Common myeloid progenitor, CD34-positive (primary cell): ENCODE data around the gene LITAF.
"Not testable (repeated sequence)": the region's sequence is repeated elsewhere in the genome, so short reads cannot be mapped to it uniquely, and the experiment has no call there.

Source experiments
- CTCF ChIA-PET: fragments of 350-600 bp; sonication (Branson Sonifier 250); formaldehyde crosslinking; loops from one replicate; lab custom pipeline; 2021; ENCODE audit warnings: antibody characterized with exemption; lab: Charles Lee
- POLR2A ChIA-PET: fragments of 350-600 bp; sonication (Branson Sonifier 250); formaldehyde crosslinking; loops from one replicate; lab custom pipeline; 2021; ENCODE audit warnings: antibody characterized with exemption; lab: Charles Lee
- DNase-seq, 3 donors: peaks; one replicate each; pipeline versions ENCODE4 v3.0.0 to v3.0.0-alpha.2; 2013
- H3K27ac ChIP-seq, 2 experiments: 1 replicate in 1 of 2; 2 replicates in 1 of 2; pipeline ENCODE4 v1.7.0; 2013; ENCODE audit warnings: inconsistent platforms in 2 of 2, low read length in 2 of 2, mild to moderate bottlenecking in 2 of 2, low read depth in 1 of 2, moderate library complexity in 1 of 2; ENCODE audit not compliant: severe bottlenecking in 2 of 2, insufficient read depth in 1 of 2, poor library complexity in 1 of 2
- H3K27me3 ChIP-seq, 5 experiments: replicated peaks in 2 of 5; 1 replicate in 3 of 5; 2 replicates in 2 of 5; pipeline versions ENCODE4 v1.6.1 to v1.7.0; 2013; ENCODE audit warnings: low read length in 4 of 5, mild to moderate bottlenecking in 2 of 5, moderate library complexity in 2 of 5, inconsistent platforms in 1 of 5; ENCODE audit not compliant: insufficient read depth in 5 of 5, control insufficient read depth in 4 of 5
- H3K36me3 ChIP-seq, 4 experiments: 1 replicate in 2 of 4; 2 replicates in 2 of 4; pipeline versions ENCODE4 v1.6.1 to v1.7.0; 2013; ENCODE audit warnings: low read length in 3 of 4, control low read depth in 1 of 4, mild to moderate bottlenecking in 1 of 4; ENCODE audit not compliant: control insufficient read depth in 4 of 4, insufficient read depth in 4 of 4
- H3K4me1 ChIP-seq, 4 experiments: 1 replicate in 3 of 4; 2 replicates in 1 of 4; pipeline versions ENCODE4 v1.6.1 to v1.7.1; 2013; ENCODE audit warnings: low read length in 3 of 4, mild to moderate bottlenecking in 3 of 4, control low read depth in 1 of 4, inconsistent platforms in 1 of 4, moderate library complexity in 1 of 4; ENCODE audit not compliant: control insufficient read depth in 4 of 4, insufficient read depth in 4 of 4; ENCODE audit errors: control extremely low read depth in 1 of 4
- H3K4me3 ChIP-seq, 7 experiments: 1 replicate in 4 of 7; 2 replicates in 3 of 7; pipeline versions ENCODE4 v1.5.1 to v1.7.0; 2013; ENCODE audit warnings: mild to moderate bottlenecking in 7 of 7, low read length in 6 of 7, moderate library complexity in 6 of 7, inconsistent platforms in 2 of 7, low read depth in 2 of 7, control low read depth in 1 of 7; ENCODE audit not compliant: insufficient read depth in 4 of 7, control insufficient read depth in 1 of 7; ENCODE audit errors: extremely low read depth in 1 of 7
- H3K9me3 ChIP-seq, 5 experiments: 1 replicate in 4 of 5; 2 replicates in 1 of 5; pipeline versions ENCODE4 v1.6.1 to v1.7.1; 2013; ENCODE audit warnings: low read length in 4 of 5, mild to moderate bottlenecking in 2 of 5, inconsistent platforms in 1 of 5, low read depth in 1 of 5, moderate library complexity in 1 of 5; ENCODE audit not compliant: control insufficient read depth in 4 of 5, insufficient read depth in 2 of 5; ENCODE audit errors: control extremely low read depth in 1 of 5
- WGBS: methylation state at CpG from one replicate; pipeline ENCODE4 v1.1.5; 2013; ENCODE audit not compliant: insufficient coverage; 5-methylcytosine and 5-hydroxymethylcytosine counted together

LITAF gene

GRCh38 chr16:11583889-11584565 lies 2.7 kb downstream of the LITAF start:
- 0% methylated on average over 2 of the region's 7 CpGs for WGBS
- ChIA-PET POLR2A (interaction anchor here (0.6 kb wide), 1 partner anchor 116 kb away, joined by 3 read pairs; no protein-coding TSS in a partner anchor), CTCF (interaction anchor here (1.2 to 3.7 kb wide), 8 partner anchors 14 to 188 kb away, joined by 3 to 15 read pairs (median 4); a partner anchor contains a TSS)
- DNase-seq: peak in 2 of 3 donors; percentile 63 to 65
- Histone ChIP-seq H3K27me3 (no peaks in the 10 kb centered on the region), H3K4me3 (peak overlapping the region in 6 of 7 experiments; percentile 22 to 86 (median 60)), H3K4me1 (peaks cover 37 to 61% (median 48%) of the 10 kb centered on the region in 4 experiments), H3K27ac (peak overlapping the region in 1 of 2 experiments; percentile 23), H3K9me3 (no peaks in the 10 kb centered on the region), H3K36me3 (peaks cover 0 to 7% (median 0%) of the 10 kb centered on the region in 4 experiments)

- POLR2A ChIA-PET: interaction anchor here (0.6 kb wide), 2 partner anchors 62 to 117 kb away, joined by 3 read pairs; no protein-coding TSS in a partner anchor
- Histone ChIP-seq H3K27me3 (no peaks in the 10 kb centered on the region), H3K36me3 (peaks cover 0 to 7% (median 0%) of the 10 kb centered on the region in 4 experiments), H3K27ac (no peak overlapping the region), H3K9me3 (no peaks in the 10 kb centered on the region), H3K4me1 (peaks cover 35 to 56% (median 48%) of the 10 kb centered on the region in 4 experiments), H3K4me3 (no peak overlapping the region)
- CTCF ChIA-PET: interaction anchor here (1.0 to 3.7 kb wide), 7 partner anchors 15 to 57 kb away, joined by 3 to 15 read pairs (median 4); no protein-coding TSS in a partner anchor
- no peak for DNase-seq
- WGBS: 100% methylated on average over 4 of the region's 7 CpGs
These were observed 3.6 kb downstream of the LITAF start for GRCh38 chr16:11583166-11583565.

- no peak overlapping the region for H3K27ac ChIP-seq
- no peaks in the 10 kb centered on the region for H3K27me3 ChIP-seq
- peaks cover 0 to 7% (median 0%) of the 10 kb centered on the region in 4 experiments for H3K36me3 ChIP-seq
- POLR2A ChIA-PET: interaction anchor here (1.2 kb wide), 1 partner anchor 9 kb away, joined by 3 read pairs; no protein-coding TSS in a partner anchor
- no peak for DNase-seq
- H3K4me1 ChIP-seq: peaks cover 33 to 54% (median 42%) of the 10 kb centered on the region in 4 experiments
- CTCF ChIA-PET: interaction anchor here (1.0 to 3.7 kb wide), 5 partner anchors 12 to 186 kb away, joined by 3 to 15 read pairs (median 5); no protein-coding TSS in a partner anchor
- H3K4me3 ChIP-seq: peak overlapping the region in 1 of 7 experiments; percentile 23
- no peaks in the 10 kb centered on the region for H3K9me3 ChIP-seq
- 87% methylated on average over 4 of the region's 7 CpGs for WGBS
These were observed 4.4 kb downstream of the LITAF start for GRCh38 chr16:11582157-11582814.

GRCh38 chr16:11581678-11582077 lies 5.0 kb downstream of the LITAF start:
- WGBS: 86% methylated on average over 1 of the region's 3 CpGs
- H3K9me3 ChIP-seq: no peaks in the 10 kb centered on the region
- ChIA-PET CTCF (interaction anchor here (1.5 to 3.7 kb wide), 4 partner anchors 12 to 185 kb away, joined by 5 to 15 read pairs (median 6); no protein-coding TSS in a partner anchor), POLR2A (interaction anchor here (1.2 kb wide), 1 partner anchor 9 kb away, joined by 3 read pairs; no protein-coding TSS in a partner anchor)
- H3K36me3 ChIP-seq: peaks cover 0 to 7% (median 0%) of the 10 kb centered on the region in 4 experiments
- DNase-seq: no peak
- H3K27me3 ChIP-seq: no peaks in the 10 kb centered on the region
- H3K4me1 ChIP-seq: peaks cover 35 to 59% (median 45%) of the 10 kb centered on the region in 4 experiments
- H3K4me3 ChIP-seq: peak overlapping the region in 1 of 7 experiments; percentile 15
- no peak overlapping the region for H3K27ac ChIP-seq

- CTCF ChIA-PET: interaction anchor here (2.0 to 3.7 kb wide), 2 partner anchors 60 to 184 kb away, joined by 5 to 15 read pairs; no protein-coding TSS in a partner anchor
- no peak overlapping the region for H3K4me3 ChIP-seq
- no peak overlapping the region for H3K27ac ChIP-seq
- DNase-seq: no peak
- peaks cover 31 to 54% (median 39%) of the 10 kb centered on the region in 4 experiments for H3K4me1 ChIP-seq
- peaks cover 0 to 7% (median 2%) of the 10 kb centered on the region in 4 experiments for H3K36me3 ChIP-seq
- POLR2A ChIA-PET: interaction anchor here (1.2 kb wide), 1 partner anchor 8 kb away, joined by 3 read pairs; no protein-coding TSS in a partner anchor
- WGBS: 98% methylated on average over 11 of the region's 12 CpGs
- H3K27me3 ChIP-seq: no peaks in the 10 kb centered on the region
- H3K9me3 ChIP-seq: no peaks in the 10 kb centered on the region
These were observed 6.2 kb downstream of the LITAF start for GRCh38 chr16:11580451-11581086.

- CTCF ChIA-PET: interaction anchor here (1.5 kb wide), 1 partner anchor 9 kb away, joined by 4 read pairs; no protein-coding TSS in a partner anchor
- H3K4me3 ChIP-seq, DNase-seq, POLR2A ChIA-PET, H3K9me3 ChIP-seq, H3K27me3 ChIP-seq, H3K27ac ChIP-seq: not testable (repeated sequence)
- WGBS: 96% methylated on average over 5 of the region's 8 CpGs
- H3K4me1 ChIP-seq: peaks cover 9 to 24% (median 12%) of the 10 kb centered on the region in 4 experiments
- peaks cover 0 to 13% (median 4%) of the 10 kb centered on the region in 4 experiments for H3K36me3 ChIP-seq
These were observed 9.4 kb downstream of the LITAF start for GRCh38 chr16:11577290-11577660.
